Activated naive CD8-positive, alpha-beta T cell treated with anti-CD3 and anti-CD28 coated beads, Interleukin-2, amount 10 ng/mL, durations not matched to agents 7 days and 5 days (primary cell): ENCODE data around the gene FHIT. TPM values are rescaled to one million over a fixed set of nuclear protein-coding genes. Genes with fewer than 3 reads are reported as not detected.

Source experiments
- ATAC-seq: fragments of 150-1000 bp; cut with Tn5 transposase; one replicate; pipeline ENCODE4 v1.10.0; 2021; ENCODE audit warnings: low read depth, moderate library complexity
- POLR2A ChIA-PET: fragments of 350-600 bp; sonication (Branson Sonifier 250); formaldehyde crosslinking; loops from one replicate; lab custom pipeline; 2021; ENCODE audit warnings: antibody characterized with exemption; lab: Charles Lee
- DNase-seq: peaks from one replicate; pipeline ENCODE4 v3.0.0; 2021
- H3K27ac Mint-ChIP-seq: one replicate; pipeline ENCODE4 v1.8.0; 2022; ENCODE audit warnings: mild to moderate bottlenecking, mixed read lengths
- H3K27me3 Mint-ChIP-seq: one replicate; pipeline ENCODE4 v1.8.0; 2022; ENCODE audit warnings: mild to moderate bottlenecking, moderate library complexity, mixed read lengths
- H3K36me3 Mint-ChIP-seq: one replicate; pipeline ENCODE4 v1.8.0; 2021; ENCODE audit warnings: mild to moderate bottlenecking, mixed read lengths
- H3K4me1 Mint-ChIP-seq: one replicate; pipeline ENCODE4 v1.8.0; 2021; ENCODE audit warnings: mixed read lengths
- H3K4me3 Mint-ChIP-seq: one replicate; pipeline ENCODE4 v1.8.0; 2022; ENCODE audit warnings: mild to moderate bottlenecking, moderate library complexity, mixed read lengths
- H3K9me3 Mint-ChIP-seq: one replicate; pipeline ENCODE4 v1.8.0; 2021; ENCODE audit warnings: mixed read lengths
- total RNA-seq, 2 experiments: library from RNA; stranded (reverse); gene quantifications; one replicate each; pipeline ENCODE4 v1.2.3, GENCODE V29; 2021

The FHIT gene
- total RNA-seq, 2 experiments from 2014 or later: 3.7 to 5.8 TPM

DNA sequence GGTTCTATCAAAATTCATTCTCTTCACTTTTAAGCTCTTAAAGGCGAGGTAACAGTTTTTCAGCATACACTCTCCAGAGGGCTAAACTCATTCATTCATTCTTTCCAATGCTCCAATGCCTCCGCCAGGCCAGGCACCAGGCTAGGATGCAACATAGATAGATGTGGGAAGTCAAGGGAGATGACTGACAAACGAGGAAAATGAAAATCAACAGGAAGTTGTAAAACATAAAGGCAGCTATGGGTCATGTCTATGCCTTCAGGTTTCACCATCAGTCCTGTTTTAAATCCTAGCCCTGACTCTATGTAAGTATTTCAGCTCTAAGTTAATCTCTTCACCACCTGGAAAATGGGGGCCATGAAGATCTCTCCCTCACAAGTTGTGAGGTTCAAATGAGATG, 797.9 kb downstream of the FHIT start:
- POLR2A ChIA-PET: no interaction called here
- no peaks in the 10 kb centered on the region for H3K36me3 Mint-ChIP-seq
- H3K27ac Mint-ChIP-seq: no peak overlapping the region
- H3K9me3 Mint-ChIP-seq: peaks cover 4% of the 10 kb centered on the region
- no peaks in the 10 kb centered on the region for H3K4me1 Mint-ChIP-seq
- ATAC-seq (no peak), DNase-seq (no peak)
- no peaks in the 10 kb centered on the region for H3K27me3 Mint-ChIP-seq
- no peak overlapping the region for H3K4me3 Mint-ChIP-seq

DNA sequence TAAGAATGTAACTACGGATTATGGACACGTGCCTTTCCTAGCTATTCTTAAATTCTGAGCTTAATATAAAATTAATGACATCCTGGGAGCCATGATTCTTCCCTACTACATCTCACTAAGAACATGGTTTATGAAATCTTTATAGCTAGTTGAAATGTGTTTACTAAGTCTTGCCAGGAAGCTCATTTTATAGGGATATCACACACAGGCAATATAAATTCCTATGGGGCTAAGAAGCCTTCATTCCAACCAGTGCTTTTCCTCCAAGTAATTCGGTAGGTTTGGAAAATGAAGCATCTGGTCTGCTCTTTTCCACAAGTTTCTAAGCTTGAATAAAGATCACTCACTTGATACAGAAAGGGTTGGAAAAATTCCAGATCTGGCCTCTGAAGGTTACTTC, 802.6 kb downstream of the FHIT start:
- Mint-ChIP-seq H3K27me3 (no peaks in the 10 kb centered on the region), H3K4me1 (peaks cover 2% of the 10 kb centered on the region), H3K27ac (no peak overlapping the region), H3K36me3 (peaks cover 3% of the 10 kb centered on the region), H3K4me3 (no peak overlapping the region), H3K9me3 (peaks cover 4% of the 10 kb centered on the region)
- no peak for DNase-seq
- POLR2A ChIA-PET: no interaction called here
- no peak for ATAC-seq

DNA sequence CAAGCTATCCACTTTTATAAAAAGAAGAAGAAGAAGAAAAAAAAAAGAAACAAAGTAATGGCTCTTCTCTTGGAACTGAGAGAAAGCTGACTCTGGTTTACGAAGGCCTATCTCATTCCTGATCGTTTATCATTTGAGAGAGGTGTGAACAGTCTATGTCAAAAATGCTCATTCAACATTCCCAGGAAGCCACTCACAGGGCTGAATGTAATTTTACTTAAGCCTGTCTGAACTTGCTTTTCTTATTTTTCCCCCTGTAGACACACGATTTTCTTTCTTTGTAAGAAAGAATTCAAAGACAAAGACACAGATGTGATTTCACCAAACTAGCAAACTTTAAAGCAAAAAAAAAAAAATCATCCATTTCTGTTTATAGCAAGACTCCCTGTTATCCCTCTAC, 805.8 kb downstream of the FHIT start:
- H3K9me3 Mint-ChIP-seq: peaks cover 5% of the 10 kb centered on the region

DNA sequence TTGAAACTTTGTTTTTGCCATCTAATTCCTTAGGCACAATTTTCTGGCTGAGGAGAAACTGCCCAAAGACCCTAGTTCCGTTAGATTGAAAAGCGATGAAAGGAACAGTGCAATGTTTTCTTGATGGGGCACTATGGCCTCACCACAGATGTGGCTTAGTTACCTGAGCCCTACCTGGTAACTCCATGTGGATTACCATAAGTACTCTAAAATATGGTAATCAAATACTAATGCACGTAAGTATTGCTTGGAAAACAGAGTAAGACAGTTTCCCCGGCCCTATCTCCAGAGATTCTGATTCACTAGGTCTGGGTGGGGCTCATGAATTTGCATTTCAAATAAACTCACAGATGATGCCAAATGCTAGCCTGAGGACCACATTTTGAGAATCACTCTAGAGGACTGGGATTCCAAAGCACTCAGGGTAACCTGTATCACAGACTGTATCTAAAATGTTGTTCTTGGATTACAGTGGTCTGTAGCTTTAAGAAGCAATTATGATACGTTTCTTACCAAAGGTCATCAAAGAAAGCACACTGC, 806.3 kb downstream of the FHIT start:
- ATAC-seq (no peak), DNase-seq (no peak)
- POLR2A ChIA-PET: no interaction called here
- peaks cover 3% of the 10 kb centered on the region for H3K36me3 Mint-ChIP-seq
- no peak overlapping the region for H3K27ac Mint-ChIP-seq
- peaks cover 5% of the 10 kb centered on the region for H3K9me3 Mint-ChIP-seq
- peaks cover 2% of the 10 kb centered on the region for H3K4me1 Mint-ChIP-seq
- no peak overlapping the region for H3K4me3 Mint-ChIP-seq
- H3K27me3 Mint-ChIP-seq: no peaks in the 10 kb centered on the region

More for the DNA sequence above, 805.8 kb downstream of the FHIT start:
- H3K27ac Mint-ChIP-seq: no peak overlapping the region
- H3K4me3 Mint-ChIP-seq: no peak overlapping the region
- peaks cover 3% of the 10 kb centered on the region for H3K36me3 Mint-ChIP-seq
- POLR2A ChIA-PET: no interaction called here
- no peak for DNase-seq
- no peak for ATAC-seq
- no peaks in the 10 kb centered on the region for H3K27me3 Mint-ChIP-seq
- peaks cover 2% of the 10 kb centered on the region for H3K4me1 Mint-ChIP-seq

DNA sequence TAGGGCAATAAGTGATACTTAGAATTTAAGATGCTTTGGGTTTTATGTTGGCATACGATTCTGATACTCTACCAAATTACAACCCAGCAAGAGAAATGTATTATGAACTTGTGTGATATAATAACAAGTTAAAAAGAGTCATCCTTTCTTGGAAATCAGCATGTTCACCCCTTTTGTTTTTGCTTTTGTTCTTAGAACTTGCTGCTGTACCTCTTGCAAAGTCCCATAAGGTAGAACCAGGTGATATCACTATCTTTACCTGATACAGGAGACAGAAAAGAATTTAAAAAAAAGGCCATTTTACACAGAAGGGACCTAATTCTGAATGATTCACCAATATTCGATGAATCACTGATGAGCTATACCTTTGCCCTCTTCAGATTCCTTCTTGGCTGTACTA, 810.4 kb downstream of the FHIT start:
- Mint-ChIP-seq H3K27ac (no peak overlapping the region), H3K4me1 (peaks cover 2% of the 10 kb centered on the region), H3K27me3 (no peaks in the 10 kb centered on the region), H3K4me3 (no peak overlapping the region), H3K36me3 (peaks cover 3% of the 10 kb centered on the region), H3K9me3 (peaks cover 3% of the 10 kb centered on the region)
- POLR2A ChIA-PET: no interaction called here
- ATAC-seq (no peak), DNase-seq (no peak)

DNA sequence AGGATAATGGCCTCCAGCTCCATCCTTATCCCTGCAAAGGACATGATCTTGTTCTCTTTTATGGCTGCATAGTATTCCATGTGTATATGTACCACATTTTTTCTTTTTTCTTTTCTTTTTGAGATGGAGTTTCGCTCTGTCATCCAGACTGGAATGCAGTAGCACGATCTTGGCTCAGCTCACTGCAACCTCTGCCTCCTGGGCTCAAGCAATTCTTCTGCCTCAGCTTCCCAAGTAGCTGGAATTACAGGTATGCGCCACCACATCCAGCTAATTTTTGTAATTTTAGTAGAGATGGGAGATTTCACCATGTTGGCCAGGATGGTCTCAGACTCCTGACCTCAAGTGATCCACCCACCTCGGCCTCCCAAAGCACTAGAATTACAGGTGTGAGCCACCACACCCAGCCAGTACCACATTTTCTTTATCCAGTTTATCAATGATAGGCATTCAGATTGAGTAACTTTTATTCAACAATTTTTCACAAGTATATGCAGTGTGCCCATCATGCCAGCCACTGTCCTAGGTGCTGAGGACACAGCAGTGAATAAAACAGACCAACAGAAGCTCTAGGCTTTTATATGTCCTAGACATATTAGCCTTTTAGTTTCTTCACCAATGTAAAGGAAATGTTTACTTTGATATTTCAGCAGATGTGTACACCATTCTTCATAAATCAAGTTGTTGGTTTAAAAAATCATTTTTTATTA, 815.2 kb downstream of the FHIT start:
- H3K36me3 Mint-ChIP-seq: no peaks in the 10 kb centered on the region
- DNase-seq (no peak), ATAC-seq (no peak)
- H3K4me1 Mint-ChIP-seq: peaks cover 1% of the 10 kb centered on the region
- no peak overlapping the region for H3K4me3 Mint-ChIP-seq
- H3K27ac Mint-ChIP-seq: no peak overlapping the region
- H3K27me3 Mint-ChIP-seq: no peaks in the 10 kb centered on the region
- H3K9me3 Mint-ChIP-seq: no peaks in the 10 kb centered on the region
- POLR2A ChIA-PET: no interaction called here

DNA sequence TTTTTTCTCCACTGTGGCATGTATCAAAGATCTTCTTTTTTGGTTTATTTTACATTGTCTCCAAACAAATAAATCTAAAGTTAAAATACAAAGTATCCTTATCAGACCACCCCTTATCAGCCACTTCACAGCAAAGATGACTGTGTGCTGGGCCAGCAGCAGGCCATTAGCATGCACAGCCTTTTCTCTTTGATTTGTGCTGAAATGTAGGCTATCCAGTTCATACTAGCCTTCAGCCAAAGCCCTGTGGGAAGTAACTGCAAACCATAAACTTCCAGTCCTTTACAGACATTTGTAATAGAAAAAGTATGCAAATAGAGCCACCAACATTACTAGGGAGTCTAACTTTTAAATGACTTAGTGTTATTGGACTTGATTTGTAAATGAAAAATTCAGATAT, 816.3 kb downstream of the FHIT start:
- POLR2A ChIA-PET: no interaction called here
- ATAC-seq (no peak), DNase-seq (no peak)
- Mint-ChIP-seq H3K9me3 (no peaks in the 10 kb centered on the region), H3K27me3 (no peaks in the 10 kb centered on the region), H3K27ac (no peak overlapping the region), H3K36me3 (no peaks in the 10 kb centered on the region), H3K4me1 (peaks cover 6% of the 10 kb centered on the region), H3K4me3 (no peak overlapping the region)

DNA sequence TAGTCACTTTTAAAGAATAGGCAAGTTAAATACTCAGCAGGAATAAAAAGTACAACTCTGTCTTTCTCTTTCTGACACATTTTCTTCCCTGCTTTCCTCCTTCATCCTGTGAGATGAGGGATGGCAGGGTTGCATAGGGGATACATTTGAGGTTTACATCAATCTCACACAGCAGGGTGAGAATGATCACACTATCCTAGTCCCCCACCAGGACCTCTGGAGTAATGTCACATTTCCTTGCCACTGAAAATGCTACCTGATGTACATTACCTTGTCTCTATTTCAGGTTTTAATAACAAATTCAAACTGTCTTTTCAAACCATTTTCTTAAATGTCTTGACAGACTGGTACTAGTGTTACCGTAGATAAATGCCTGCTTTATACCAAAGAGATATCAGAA, 816.9 kb downstream of the FHIT start:
- no peaks in the 10 kb centered on the region for H3K27me3 Mint-ChIP-seq
- H3K4me3 Mint-ChIP-seq: no peak overlapping the region
- H3K36me3 Mint-ChIP-seq: no peaks in the 10 kb centered on the region
- peaks cover 10% of the 10 kb centered on the region for H3K4me1 Mint-ChIP-seq
- ATAC-seq (no peak), DNase-seq (no peak)
- POLR2A ChIA-PET: no interaction called here
- no peaks in the 10 kb centered on the region for H3K9me3 Mint-ChIP-seq
- no peak overlapping the region for H3K27ac Mint-ChIP-seq

DNA sequence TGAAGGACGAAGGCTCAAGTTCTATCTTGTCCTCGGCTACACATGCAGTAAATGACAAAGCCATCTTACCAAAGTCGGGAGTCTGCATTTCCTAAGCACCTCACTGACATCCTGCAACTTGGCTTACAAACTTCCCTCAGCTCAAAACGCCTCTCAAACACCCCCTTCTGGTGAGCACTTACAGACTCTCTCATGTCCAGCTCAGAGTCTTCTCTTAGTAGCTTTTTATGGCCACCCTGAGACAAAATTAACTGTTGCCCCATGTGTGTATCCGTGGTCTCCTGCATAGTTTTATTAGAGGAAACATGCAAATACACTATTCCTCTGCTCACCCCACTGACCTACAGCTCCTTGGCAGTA, 819.7 kb downstream of the FHIT start:
- H3K27me3 Mint-ChIP-seq: no peaks in the 10 kb centered on the region
- no peak overlapping the region for H3K27ac Mint-ChIP-seq
- POLR2A ChIA-PET: no interaction called here
- DNase-seq (no peak), ATAC-seq (no peak)
- H3K9me3 Mint-ChIP-seq: peaks cover 2% of the 10 kb centered on the region
- no peak overlapping the region for H3K4me3 Mint-ChIP-seq
- peaks cover 10% of the 10 kb centered on the region for H3K4me1 Mint-ChIP-seq
- H3K36me3 Mint-ChIP-seq: no peaks in the 10 kb centered on the region

DNA sequence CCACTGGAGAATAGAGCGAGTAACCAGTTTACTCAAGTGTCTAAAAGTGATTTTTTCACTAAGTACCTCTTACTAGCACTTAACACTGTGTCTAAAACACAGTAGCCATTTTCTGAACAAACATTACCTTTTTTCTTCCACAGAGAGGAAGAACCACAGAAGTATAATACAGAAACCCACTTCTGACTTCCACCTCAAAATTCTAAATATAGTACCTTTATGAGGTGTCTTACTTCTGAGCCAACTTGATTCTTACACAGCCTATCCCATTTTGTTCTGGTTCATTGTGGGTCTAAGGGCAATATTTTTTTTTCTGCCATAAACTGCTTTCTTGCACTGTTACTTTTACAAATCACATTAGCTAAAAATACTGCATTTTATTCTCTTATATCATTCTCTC, 821.0 kb downstream of the FHIT start:
- peaks cover 2% of the 10 kb centered on the region for H3K9me3 Mint-ChIP-seq
- ATAC-seq (no peak), DNase-seq (no peak)
- POLR2A ChIA-PET: no interaction called here
- H3K4me1 Mint-ChIP-seq: peaks cover 10% of the 10 kb centered on the region
- H3K27me3 Mint-ChIP-seq: no peaks in the 10 kb centered on the region
- H3K27ac Mint-ChIP-seq: no peak overlapping the region
- no peak overlapping the region for H3K4me3 Mint-ChIP-seq
- no peaks in the 10 kb centered on the region for H3K36me3 Mint-ChIP-seq

DNA sequence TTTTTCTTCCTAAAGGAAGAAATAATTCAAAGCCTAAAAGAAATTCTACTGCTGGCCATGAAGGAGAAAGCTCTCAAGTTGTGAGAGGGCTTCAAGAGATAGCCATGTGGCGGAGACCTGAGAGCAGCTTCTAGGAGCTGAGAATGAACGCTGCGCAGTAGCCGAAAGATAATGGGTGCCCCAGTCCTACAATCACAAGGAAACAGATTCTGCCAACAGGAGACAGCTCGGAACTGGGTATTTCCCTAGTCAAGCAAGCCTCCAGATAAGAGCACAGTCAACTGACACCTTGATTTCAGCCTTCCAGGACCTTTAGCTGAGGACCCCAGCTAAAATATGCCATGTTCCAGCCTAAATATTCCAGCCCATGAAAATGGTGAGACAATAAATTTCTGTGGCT, 824.1 kb downstream of the FHIT start:
- POLR2A ChIA-PET: no interaction called here

DNA sequence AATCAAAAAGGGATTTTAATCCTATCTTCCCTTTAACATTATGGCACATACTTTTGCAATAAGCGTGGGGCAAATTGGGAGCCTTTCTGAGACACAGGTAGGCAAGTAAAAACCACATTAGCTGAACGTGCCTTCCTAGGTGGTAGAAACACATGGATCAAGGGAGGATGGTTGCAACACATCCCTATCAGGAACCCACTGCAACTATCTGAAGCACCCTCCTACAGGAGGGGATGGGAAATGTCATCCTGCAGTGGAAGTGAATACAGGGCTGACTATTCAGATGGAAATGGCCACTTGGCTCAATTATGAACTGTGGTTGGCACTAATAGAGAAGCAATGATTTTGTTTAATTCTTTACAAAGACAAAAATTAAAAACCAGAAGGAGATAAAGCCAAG, 826.3 kb downstream of the FHIT start:
- DNase-seq (no peak), ATAC-seq (no peak)
- H3K9me3 Mint-ChIP-seq: peaks cover 5% of the 10 kb centered on the region
- H3K27me3 Mint-ChIP-seq: no peaks in the 10 kb centered on the region
- H3K36me3 Mint-ChIP-seq: no peaks in the 10 kb centered on the region
- peaks cover 4% of the 10 kb centered on the region for H3K4me1 Mint-ChIP-seq
- no peak overlapping the region for H3K27ac Mint-ChIP-seq
- H3K4me3 Mint-ChIP-seq: no peak overlapping the region
- POLR2A ChIA-PET: no interaction called here

More for the DNA sequence above, 824.1 kb downstream of the FHIT start:
- no peaks in the 10 kb centered on the region for H3K27me3 Mint-ChIP-seq
- H3K4me1 Mint-ChIP-seq: peaks cover 10% of the 10 kb centered on the region
- no peak for DNase-seq
- no peak overlapping the region for H3K27ac Mint-ChIP-seq
- H3K36me3 Mint-ChIP-seq: no peaks in the 10 kb centered on the region
- no peak for ATAC-seq
- H3K9me3 Mint-ChIP-seq: peaks cover 2% of the 10 kb centered on the region
- no peak overlapping the region for H3K4me3 Mint-ChIP-seq

DNA sequence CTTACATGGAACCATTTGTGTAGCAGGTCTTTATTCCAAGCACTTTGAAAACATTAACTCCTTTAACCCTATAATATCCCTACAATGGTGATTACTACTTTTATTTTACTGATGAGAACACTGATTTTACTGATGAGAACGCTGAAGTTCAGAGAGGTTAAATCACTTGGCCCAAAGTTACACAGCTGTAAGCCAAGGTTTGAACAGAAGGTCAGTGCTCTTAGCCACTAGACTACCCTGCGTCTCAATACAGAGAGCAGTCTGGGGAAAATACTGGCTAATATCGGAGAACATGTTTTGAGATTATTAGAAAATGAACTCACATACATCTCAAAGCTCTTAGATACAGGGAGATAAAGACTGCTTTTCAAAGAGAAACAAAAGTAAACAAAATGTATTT, 827.2 kb downstream of the FHIT start:
- no peaks in the 10 kb centered on the region for H3K36me3 Mint-ChIP-seq
- H3K27me3 Mint-ChIP-seq: no peaks in the 10 kb centered on the region
- POLR2A ChIA-PET: no interaction called here
- DNase-seq (no peak), ATAC-seq (no peak)
- no peak overlapping the region for H3K27ac Mint-ChIP-seq
- peaks cover 5% of the 10 kb centered on the region for H3K9me3 Mint-ChIP-seq
- no peak overlapping the region for H3K4me3 Mint-ChIP-seq
- H3K4me1 Mint-ChIP-seq: no peaks in the 10 kb centered on the region

DNA sequence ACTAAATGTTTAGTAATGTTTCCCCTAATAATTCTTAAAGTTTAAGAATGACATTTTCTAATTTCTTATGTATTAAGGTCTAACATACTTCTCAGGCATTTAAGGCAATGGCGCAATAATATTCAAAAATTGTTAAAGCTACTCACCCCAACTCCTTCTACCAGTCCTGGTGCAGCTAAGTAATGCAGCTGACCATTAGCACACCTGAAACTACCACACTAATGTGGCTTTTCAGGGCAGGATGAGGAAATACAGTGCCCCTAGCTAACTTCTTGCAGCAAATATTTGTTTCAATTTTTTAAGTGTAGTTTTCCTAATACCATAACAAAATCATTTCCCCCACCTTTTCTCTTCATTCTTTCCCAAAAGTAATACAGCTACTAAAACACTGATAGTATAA, 827.7 kb downstream of the FHIT start:
- H3K9me3 Mint-ChIP-seq: peaks cover 5% of the 10 kb centered on the region
- no peak overlapping the region for H3K4me3 Mint-ChIP-seq
- H3K36me3 Mint-ChIP-seq: no peaks in the 10 kb centered on the region
- no peak overlapping the region for H3K27ac Mint-ChIP-seq
- no peak for DNase-seq
- H3K27me3 Mint-ChIP-seq: no peaks in the 10 kb centered on the region
- H3K4me1 Mint-ChIP-seq: no peaks in the 10 kb centered on the region
- POLR2A ChIA-PET: no interaction called here
- ATAC-seq: no peak
